Upper lobe of left lung (tissue), 6 donors: ENCODE results near the gene MAP4K1. TPM values are rescaled to one million over a fixed set of nuclear protein-coding genes. Genes with fewer than 3 reads are reported as not detected.

Experiments used
- ATAC-seq, 2 donors: fragments of 200-7000 bp; cut with Tn5 transposase; one replicate each; pipeline ENCODE4 v1.9.1; 2022; ENCODE audit warnings: mild to moderate bottlenecking in 2 of 2, moderate library complexity in 2 of 2; ENCODE audit not compliant: low FRiP score in 2 of 2
- DNase-seq, 2 donors: peaks; one replicate each; pipeline ENCODE4 v3.0.0-alpha.2; 2019 to 2020
- H3K27ac ChIP-seq, 4 donors: fragments of 200-600 bp; sonication (generic); one replicate each; pipeline ENCODE4 v1.5.1; 2016 to 2019
- H3K27me3 ChIP-seq, 4 donors: fragments of 200-600 bp; sonication (generic); one replicate each; pipeline ENCODE4 v1.5.1; 2017 to 2019
- H3K36me3 ChIP-seq, 4 donors: fragments of 200-600 bp; sonication (generic); one replicate each; pipeline ENCODE4 v1.5.1; 2016 to 2019
- H3K4me1 ChIP-seq, 4 donors: fragments of 200-600 bp; sonication (generic); one replicate each; pipeline ENCODE4 v1.5.1; 2018 to 2019
- H3K4me3 ChIP-seq, 4 donors: fragments of 200-600 bp; sonication (generic); one replicate each; pipeline ENCODE4 v1.5.1; 2017 to 2019; ENCODE audit warnings: mild to moderate bottlenecking in 2 of 4, moderate library complexity in 1 of 4
- H3K9me3 ChIP-seq, 4 donors: fragments of 200-600 bp; sonication (generic); one replicate each; pipeline ENCODE4 v1.5.1; 2018 to 2019
- CTCF ChIP-seq, 6 experiments: fragments of 450-650 bp in 4 of 6; fragments of 200-600 bp in 2 of 6; sonication (generic) in 2 of 6; IDR thresholded peaks; one replicate each; pipeline ENCODE4 v1.5.1; 2016 to 2019; ENCODE audit warnings: antibody characterized with exemption in 6 of 6
- EP300 ChIP-seq, 4 donors: sonication (generic); formaldehyde crosslinking; IDR thresholded peaks; one replicate each; pipeline ENCODE4 v1.5.1; 2017; ENCODE audit warnings: antibody characterized with exemption in 4 of 4, control low read depth in 2 of 4
- POLR2A ChIP-seq, 4 donors: fragments of 450-650 bp; IDR thresholded peaks; one replicate each; pipeline ENCODE4 v1.5.1; 2016 to 2017; ENCODE audit warnings: antibody characterized with exemption in 4 of 4, mild to moderate bottlenecking in 2 of 4
- POLR2AphosphoS5 ChIP-seq, 2 donors: sonication (generic); formaldehyde crosslinking; IDR thresholded peaks; one replicate each; pipeline ENCODE4 v1.5.1; 2017; ENCODE audit warnings: antibody characterized with exemption in 2 of 2
- WGBS, 2 donors: methylation state at CpG; one replicate each; pipeline ENCODE4 v1.1.5; 2017 to 2018; 5-methylcytosine and 5-hydroxymethylcytosine counted together
- total RNA-seq, 6 donors: library from RNA; depleted of rRNA in 4 of 6; stranded (reverse); fragments of >200 nt in 4 of 6; gene quantifications; one replicate each; pipeline versions ENCODE4 v1.1.0 to v1.2.1, GENCODE V29; 2016 to 2021
- donor health status: DM: no; HTN: no; CAD: no; lungs with moderate emphysema.
- donor health status: DM: no; HTN: yes; CAD: no; lungs with severe emphysema.

MAP4K1 gene
- total RNA-seq, 6 donors from 2014 or later, result 6.2 to 28.3 (median 9.9) TPM

- peaks cover 5 to 12% (median 8%) of the 10 kb centered on the region in 4 donors for H3K4me1 ChIP-seq
- peak overlapping the region in 3 of 4 donors; percentile 38 to 45 (median 41) for H3K4me3 ChIP-seq
- WGBS, 2 donors, result 11 to 17% methylated on average over 2 to 63 of the region's 111 CpGs
- peak in 1 of 2 donors; percentile 90 for DNase-seq
- H3K36me3 ChIP-seq, result no peaks in the 10 kb centered on the region
- ATAC-seq, result peak in 1 of 2 donors; percentile 66
- no peaks in the 10 kb centered on the region for H3K9me3 ChIP-seq
- H3K27ac ChIP-seq, result no peak overlapping the region
- TF ChIP-seq EP300 (IDR thresholded peaks at IDR 0.05) (no peak), POLR2AphosphoS5 (IDR thresholded peaks at IDR 0.05) (no peak), POLR2A (IDR thresholded peaks at IDR 0.05) (no peak), CTCF (IDR thresholded peaks at IDR 0.05) (no peak)
- peaks cover 0 to 10% (median 3%) of the 10 kb centered on the region in 4 donors for H3K27me3 ChIP-seq
These were observed 52.6 kb downstream of the MAP4K1 start for GRCh38 chr19:38564981-38565690.

DNA sequence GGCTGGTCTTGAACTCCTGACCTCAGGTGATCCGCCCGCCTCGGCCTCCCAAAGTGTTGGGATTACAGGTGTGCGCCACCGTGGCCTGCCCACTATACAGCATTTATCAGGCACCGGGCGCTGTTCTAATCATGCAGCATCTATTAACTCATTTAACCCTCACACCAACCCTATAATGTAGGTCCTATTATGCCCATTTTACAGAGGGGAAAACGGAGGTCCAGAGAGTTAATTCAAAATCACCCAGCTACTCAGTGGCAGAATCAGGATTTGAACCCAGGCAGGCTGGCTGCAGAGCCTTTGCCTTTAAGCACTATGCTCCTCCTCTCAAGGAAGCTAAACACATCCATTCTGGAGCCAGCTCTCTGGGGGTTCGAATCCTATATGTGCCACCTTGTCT lies 54.3 kb downstream of the MAP4K1 start:
- no peak overlapping the region for H3K27ac ChIP-seq
- DNase-seq, result no peak
- TF ChIP-seq CTCF (IDR thresholded peaks at IDR 0.05), result no peak
- TF ChIP-seq POLR2AphosphoS5 (IDR thresholded peaks at IDR 0.05), result no peak
- no peak for TF ChIP-seq EP300 (IDR thresholded peaks at IDR 0.05)
- no peak for TF ChIP-seq POLR2A (IDR thresholded peaks at IDR 0.05)
- ATAC-seq, result no peak
- H3K36me3 ChIP-seq, result no peaks in the 10 kb centered on the region
- H3K27me3 ChIP-seq, result peaks cover 0 to 10% (median 3%) of the 10 kb centered on the region in 4 donors
- 93 to 99% methylated on average over 9 of the region's 9 CpGs for WGBS, 2 donors
- H3K4me3 ChIP-seq, result no peak overlapping the region
- H3K9me3 ChIP-seq, result no peaks in the 10 kb centered on the region
- H3K4me1 ChIP-seq, result peaks cover 5 to 12% (median 8%) of the 10 kb centered on the region in 4 donors

DNA sequence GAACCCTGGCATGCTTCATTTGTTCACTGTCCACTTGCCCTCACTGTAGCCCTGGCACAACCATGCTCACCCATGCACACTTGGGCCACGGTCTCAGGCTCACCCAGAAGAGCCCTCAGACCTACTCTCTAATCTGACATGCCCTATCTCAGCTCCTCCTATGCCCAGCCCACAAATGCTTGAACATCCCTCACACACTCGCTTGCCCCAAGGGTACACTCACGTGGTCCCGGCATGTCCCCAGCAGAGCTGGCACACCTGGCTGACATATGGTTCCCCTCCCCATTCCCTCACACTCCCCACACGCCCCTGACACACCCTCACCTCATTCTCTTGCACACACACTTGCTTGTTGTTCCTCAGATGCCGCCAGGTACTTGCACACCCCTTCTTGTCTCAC lies 55.7 kb downstream of the MAP4K1 start:
- no peak for TF ChIP-seq CTCF (IDR thresholded peaks at IDR 0.05)
- ATAC-seq, result no peak
- Histone ChIP-seq H3K4me1 (peaks cover 5 to 12% (median 8%) of the 10 kb centered on the region in 4 donors), H3K36me3 (no peaks in the 10 kb centered on the region), H3K9me3 (no peaks in the 10 kb centered on the region), H3K27me3 (peaks cover 0 to 10% (median 3%) of the 10 kb centered on the region in 4 donors), H3K4me3 (no peak overlapping the region), H3K27ac (no peak overlapping the region)
- no peak for DNase-seq
- 73 to 86% methylated on average over 5 to 6 of the region's 6 CpGs for WGBS, 2 donors

GRCh38 chr19:38561658-38562057 lies 56.1 kb downstream of the MAP4K1 start:
- Histone ChIP-seq H3K9me3 (no peaks in the 10 kb centered on the region), H3K27me3 (peaks cover 0 to 10% (median 3%) of the 10 kb centered on the region in 4 donors), H3K4me3 (no peak overlapping the region), H3K36me3 (no peaks in the 10 kb centered on the region), H3K27ac (no peak overlapping the region), H3K4me1 (peaks cover 5 to 12% (median 8%) of the 10 kb centered on the region in 4 donors)
- TF ChIP-seq POLR2AphosphoS5 (IDR thresholded peaks at IDR 0.05) (no peak), EP300 (IDR thresholded peaks at IDR 0.05) (no peak)
- peak; percentile 4 to 34 for ATAC-seq
- 85 to 89% methylated on average over 11 of the region's 11 CpGs for WGBS, 2 donors
- no peak for DNase-seq

- H3K27ac ChIP-seq, result no peak overlapping the region
- no peaks in the 10 kb centered on the region for H3K9me3 ChIP-seq
- ATAC-seq (peak in 1 of 2 donors; percentile 20), DNase-seq (peak in 1 of 2 donors; percentile 83)
- no peaks in the 10 kb centered on the region for H3K36me3 ChIP-seq
- TF ChIP-seq POLR2AphosphoS5 (IDR thresholded peaks at IDR 0.05) (no peak), POLR2A (IDR thresholded peaks at IDR 0.05) (no peak), EP300 (IDR thresholded peaks at IDR 0.05) (no peak), CTCF (IDR thresholded peaks at IDR 0.05) (no peak)
- H3K4me3 ChIP-seq, result no peak overlapping the region
- 92 to 94% methylated on average over 34 to 40 of the region's 42 CpGs for WGBS, 2 donors
- H3K27me3 ChIP-seq, result peaks cover 0 to 10% (median 3%) of the 10 kb centered on the region in 4 donors
- peaks cover 5 to 12% (median 8%) of the 10 kb centered on the region in 4 donors for H3K4me1 ChIP-seq
These were observed 56.6 kb downstream of the MAP4K1 start for GRCh38 chr19:38561053-38561606.
